GM21619 (cell line): ENCODE measurements around the gene STRN.

Experiments
- ATAC-seq: cut with Tn5 transposase; IDR thresholded peaks from one replicate; pipeline ENCODE4 v1.9.1; 2021; ENCODE audit not compliant: unreplicated experiment

Gene STRN

GRCh38 chr2:36800381-36800780, 166.0 kb downstream of the STRN start:
- ATAC-seq = no peak

GRCh38 chr2:36798724-36799123, 167.6 kb downstream of the STRN start:
- no peak for ATAC-seq

GRCh38 chr2:36797324-36798070, 168.8 kb downstream of the STRN start:
- no peak for ATAC-seq
